Measurements from ENCODE around the gene PTPRM. TPM values are rescaled to one million over a fixed set of nuclear protein-coding genes. Genes with fewer than 3 reads are reported as not detected.

PTPRM gene
- polyA plus RNA-seq, 1 donor from 2014 or later = 126 TPM

DNA sequence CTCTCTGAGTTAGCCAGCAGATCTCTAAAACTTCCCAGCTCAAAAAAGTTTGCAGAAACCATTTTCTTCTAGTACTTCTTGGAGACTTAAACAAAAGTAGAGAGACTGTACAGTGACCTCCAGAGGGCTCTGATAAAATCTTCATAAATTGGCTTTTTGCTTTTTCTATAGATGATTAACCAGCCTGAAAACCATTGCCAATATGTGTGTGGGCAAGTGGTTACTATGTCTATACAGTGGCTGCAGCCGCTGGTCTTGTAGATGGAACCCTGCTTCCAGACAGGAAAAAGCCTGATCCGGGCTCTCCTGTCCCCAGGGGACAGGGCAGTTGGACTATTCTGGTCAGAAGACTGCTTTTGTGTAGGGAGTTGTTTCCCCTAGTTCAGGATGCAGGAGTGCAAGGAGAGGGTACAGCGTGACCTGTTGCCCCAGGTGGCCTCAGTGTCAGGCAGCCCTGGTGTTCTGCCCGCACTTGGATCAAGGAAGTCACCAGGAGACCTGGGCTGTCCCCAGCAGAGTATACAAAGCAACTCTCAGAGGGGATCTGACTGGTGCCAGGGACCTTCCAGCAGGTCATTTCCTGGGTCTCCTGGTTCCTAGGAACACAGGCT lies 7.3 kb upstream of the PTPRM start:
- H3K9me3 ChIP-seq (ENCODE audit: low read length) = no peaks in the 10 kb centered on the region
- TF ChIP-seq SMC3 (conservative IDR thresholded peaks at IDR 0.05; ENCODE audit: poor library complexity) (no peak), REST (IDR thresholded peaks at IDR 0.05; ENCODE audit: borderline replicate concordance) (no peak), POLR2AphosphoS5 (IDR thresholded peaks at IDR 0.05) (no peak), TAF1 (IDR thresholded peaks at IDR 0.05; ENCODE audit: low read depth) (no peak)
- no peak overlapping the region for H3K27ac ChIP-seq (ENCODE audit: low read length)
- H3K9ac ChIP-seq (ENCODE audit: low read length) = no peak overlapping the region
- H3F3A ChIP-seq (ENCODE audit: insufficient read depth, low read length, poor library complexity, severe bottlenecking) = no peaks in the 10 kb centered on the region
- H3K27me3 ChIP-seq (ENCODE audit: insufficient read depth, low read depth, low read length) = no peaks in the 10 kb centered on the region
- H4K20me1 ChIP-seq (ENCODE audit: insufficient read depth) = no peaks in the 10 kb centered on the region
- no peaks in the 10 kb centered on the region for H3K79me2 ChIP-seq (replicated peaks; ENCODE audit: insufficient read depth, low read length)
- no peak overlapping the region for H3K4me3 ChIP-seq (ENCODE audit: low read length)
- no peak overlapping the region for H3K4me2 ChIP-seq (ENCODE audit: low read length)
- no peaks in the 10 kb centered on the region for H3K9me2 ChIP-seq (ENCODE audit: insufficient read depth, low read length)
- no peak overlapping the region for H2AFZ ChIP-seq (ENCODE audit: low read depth, low read length)
- H3K36me3 ChIP-seq (ENCODE audit: insufficient read depth, low read length) = no peaks in the 10 kb centered on the region

GRCh38 chr18:7561909-7562460 lies 5.1 kb upstream of the PTPRM start:
- Histone ChIP-seq H3K79me2 (replicated peaks; ENCODE audit: insufficient read depth, low read length) (no peaks in the 10 kb centered on the region), H2AFZ (ENCODE audit: low read depth, low read length) (no peak overlapping the region), H3K4me3 (ENCODE audit: low read length) (no peak overlapping the region), H3K4me2 (ENCODE audit: low read length) (no peak overlapping the region), H3F3A (ENCODE audit: insufficient read depth, low read length, poor library complexity, severe bottlenecking) (no peaks in the 10 kb centered on the region), H3K9ac (ENCODE audit: low read length) (no peak overlapping the region), H3K9me3 (ENCODE audit: low read length) (no peaks in the 10 kb centered on the region), H3K36me3 (ENCODE audit: insufficient read depth, low read length) (no peaks in the 10 kb centered on the region), H4K20me1 (ENCODE audit: insufficient read depth) (no peaks in the 10 kb centered on the region), H3K27me3 (ENCODE audit: insufficient read depth, low read depth, low read length) (no peaks in the 10 kb centered on the region), H3K27ac (ENCODE audit: low read length) (no peak overlapping the region), H3K9me2 (ENCODE audit: insufficient read depth, low read length) (no peaks in the 10 kb centered on the region)
- TF ChIP-seq REST (IDR thresholded peaks at IDR 0.05; ENCODE audit: borderline replicate concordance) = no peak
- no peak for TF ChIP-seq RAD21 (conservative IDR thresholded peaks at IDR 0.05)
- no peak for TF ChIP-seq SMC3 (conservative IDR thresholded peaks at IDR 0.05; ENCODE audit: poor library complexity)

- Histone ChIP-seq H3F3A (ENCODE audit: insufficient read depth, low read length, poor library complexity, severe bottlenecking) (no peaks in the 10 kb centered on the region), H3K4me3 (ENCODE audit: low read length) (no peak overlapping the region), H3K9me2 (ENCODE audit: insufficient read depth, low read length) (no peaks in the 10 kb centered on the region), H2AFZ (ENCODE audit: low read depth, low read length) (no peak overlapping the region), H3K27me3 (ENCODE audit: insufficient read depth, low read depth, low read length) (peaks cover 2% of the 10 kb centered on the region), H3K79me2 (replicated peaks; ENCODE audit: insufficient read depth, low read length) (no peaks in the 10 kb centered on the region), H4K20me1 (ENCODE audit: insufficient read depth) (no peaks in the 10 kb centered on the region), H3K27ac (ENCODE audit: low read length) (no peak overlapping the region), H3K9ac (ENCODE audit: low read length) (no peak overlapping the region), H3K36me3 (ENCODE audit: insufficient read depth, low read length) (no peaks in the 10 kb centered on the region), H3K9me3 (ENCODE audit: low read length) (no peaks in the 10 kb centered on the region), H3K4me2 (ENCODE audit: low read length) (no peak overlapping the region)
- TF ChIP-seq REST (IDR thresholded peaks at IDR 0.05; ENCODE audit: borderline replicate concordance) (no peak), EP300 (conservative IDR thresholded peaks at IDR 0.05; ENCODE audit: poor library complexity, severe bottlenecking) (no peak), TAF1 (IDR thresholded peaks at IDR 0.05; ENCODE audit: low read depth) (no peak), POLR2AphosphoS5 (IDR thresholded peaks at IDR 0.05) (no peak), RAD21 (conservative IDR thresholded peaks at IDR 0.05) (no peak), EZH2 (IDR thresholded peaks at IDR 0.05; ENCODE audit: borderline replicate concordance, insufficient read depth, low read length, poor library complexity, severe bottlenecking) (no peak)
- TF ChIP-seq, protein P1, sequence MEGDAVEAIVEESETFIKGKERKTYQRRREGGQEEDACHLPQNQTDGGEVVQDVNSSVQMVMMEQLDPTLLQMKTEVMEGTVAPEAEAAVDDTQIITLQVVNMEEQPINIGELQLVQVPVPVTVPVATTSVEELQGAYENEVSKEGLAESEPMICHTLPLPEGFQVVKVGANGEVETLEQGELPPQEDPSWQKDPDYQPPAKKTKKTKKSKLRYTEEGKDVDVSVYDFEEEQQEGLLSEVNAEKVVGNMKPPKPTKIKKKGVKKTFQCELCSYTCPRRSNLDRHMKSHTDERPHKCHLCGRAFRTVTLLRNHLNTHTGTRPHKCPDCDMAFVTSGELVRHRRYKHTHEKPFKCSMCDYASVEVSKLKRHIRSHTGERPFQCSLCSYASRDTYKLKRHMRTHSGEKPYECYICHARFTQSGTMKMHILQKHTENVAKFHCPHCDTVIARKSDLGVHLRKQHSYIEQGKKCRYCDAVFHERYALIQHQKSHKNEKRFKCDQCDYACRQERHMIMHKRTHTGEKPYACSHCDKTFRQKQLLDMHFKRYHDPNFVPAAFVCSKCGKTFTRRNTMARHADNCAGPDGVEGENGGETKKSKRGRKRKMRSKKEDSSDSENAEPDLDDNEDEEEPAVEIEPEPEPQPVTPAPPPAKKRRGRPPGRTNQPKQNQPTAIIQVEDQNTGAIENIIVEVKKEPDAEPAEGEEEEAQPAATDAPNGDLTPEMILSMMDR (IDR thresholded peaks at IDR 0.05; ENCODE audit: poor library complexity, severe bottlenecking) = no peak
Measured at GRCh38 chr18:7562491-7562890, 4.6 kb upstream of the PTPRM start.
